Epithelial cell of proximal tubule (primary cell): Measurements from ENCODE around the gene KLHL29. TPM values are rescaled to one million over a fixed set of nuclear protein-coding genes. Genes with fewer than 3 reads are reported as not detected.

Experiments used
- DNase-seq: peaks from one replicate; pipeline ENCODE4 v3.0.0-alpha.2; 2011; ENCODE audit warnings: low read depth
- H3K4me3 ChIP-seq: 2 replicates; pipeline ENCODE4 v1.5.1; 2011; ENCODE audit warnings: low read depth, mild to moderate bottlenecking, low read length
- total RNA-seq: library from RNA; depleted of rRNA; stranded (reverse); fragments of >200 nt; gene quantifications from 2 replicates; pipeline ENCODE4 v1.2.3, GENCODE V29; 2015
- TF ChIP-seq, protein P1 (sequence below): conservative IDR thresholded peaks from 2 replicates; pipeline ENCODE4 v1.5.1; 2012; ENCODE audit warnings: low read depth, mild to moderate bottlenecking, low read length

The KLHL29 gene
- total RNA-seq, 1 donor from 2014 or later = 12.0 TPM

- DNase-seq = no peak
- TF ChIP-seq, protein P1, sequence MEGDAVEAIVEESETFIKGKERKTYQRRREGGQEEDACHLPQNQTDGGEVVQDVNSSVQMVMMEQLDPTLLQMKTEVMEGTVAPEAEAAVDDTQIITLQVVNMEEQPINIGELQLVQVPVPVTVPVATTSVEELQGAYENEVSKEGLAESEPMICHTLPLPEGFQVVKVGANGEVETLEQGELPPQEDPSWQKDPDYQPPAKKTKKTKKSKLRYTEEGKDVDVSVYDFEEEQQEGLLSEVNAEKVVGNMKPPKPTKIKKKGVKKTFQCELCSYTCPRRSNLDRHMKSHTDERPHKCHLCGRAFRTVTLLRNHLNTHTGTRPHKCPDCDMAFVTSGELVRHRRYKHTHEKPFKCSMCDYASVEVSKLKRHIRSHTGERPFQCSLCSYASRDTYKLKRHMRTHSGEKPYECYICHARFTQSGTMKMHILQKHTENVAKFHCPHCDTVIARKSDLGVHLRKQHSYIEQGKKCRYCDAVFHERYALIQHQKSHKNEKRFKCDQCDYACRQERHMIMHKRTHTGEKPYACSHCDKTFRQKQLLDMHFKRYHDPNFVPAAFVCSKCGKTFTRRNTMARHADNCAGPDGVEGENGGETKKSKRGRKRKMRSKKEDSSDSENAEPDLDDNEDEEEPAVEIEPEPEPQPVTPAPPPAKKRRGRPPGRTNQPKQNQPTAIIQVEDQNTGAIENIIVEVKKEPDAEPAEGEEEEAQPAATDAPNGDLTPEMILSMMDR = no peak
- no peak overlapping the region for H3K4me3 ChIP-seq
These were observed 311.1 kb downstream of the KLHL29 start for GRCh38 chr2:23695890-23696751.

DNA sequence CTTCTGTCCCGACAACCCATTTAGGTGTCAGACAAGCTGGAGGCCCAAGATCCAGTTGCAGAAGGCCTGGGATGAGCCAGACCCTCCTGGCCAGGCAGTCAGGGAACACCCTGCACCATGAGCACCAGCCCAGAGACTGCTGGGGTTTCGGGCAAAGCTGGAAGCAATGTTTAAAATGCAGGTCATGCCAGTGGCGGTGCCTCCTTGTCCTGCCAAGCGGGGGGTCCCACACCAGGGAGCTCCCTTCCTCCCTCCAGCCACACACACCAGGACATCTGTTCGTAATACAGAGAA, 311.7 kb downstream of the KLHL29 start:
- DNase-seq = no peak
- TF ChIP-seq, protein P1 = no peak
- no peak overlapping the region for H3K4me3 ChIP-seq

DNA sequence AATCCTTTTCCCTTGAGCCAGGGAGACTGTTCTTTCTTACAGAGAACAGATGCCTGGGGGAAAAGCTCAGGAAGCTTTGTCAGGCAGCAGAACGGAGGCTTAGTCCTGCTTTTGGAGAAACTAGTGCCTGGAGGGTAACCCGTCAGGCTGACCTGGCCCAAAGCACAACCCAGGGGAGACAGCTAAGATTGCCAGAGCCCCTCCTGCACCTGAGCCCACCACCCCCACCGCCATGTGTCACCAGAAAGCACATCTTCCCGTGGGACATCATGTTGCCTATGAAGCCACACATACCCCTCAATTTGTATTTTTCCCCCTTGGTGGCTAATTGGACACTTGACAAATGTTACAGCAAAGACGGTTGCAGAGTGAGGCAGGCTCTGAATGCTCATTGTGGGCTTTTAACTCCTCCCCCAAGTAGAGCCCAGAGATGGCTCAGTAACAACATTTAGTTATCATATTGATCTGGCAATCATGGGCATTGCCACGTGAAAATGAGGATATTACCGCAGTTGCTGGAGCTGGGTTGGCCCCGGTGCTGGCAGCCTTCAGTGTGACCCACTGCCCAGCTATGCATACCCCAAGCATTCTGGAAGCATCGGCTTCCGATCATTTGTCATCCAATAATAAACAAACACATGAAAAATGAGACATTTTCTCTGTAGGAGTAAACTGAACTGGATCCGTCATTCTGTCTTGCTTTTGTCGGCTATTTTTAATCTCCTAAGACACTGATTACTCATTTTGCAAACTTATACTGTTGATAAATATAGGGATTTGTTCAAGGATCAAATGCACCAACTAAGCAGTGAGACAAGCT, 312.5 kb downstream of the KLHL29 start:
- H3K4me3 ChIP-seq = no peak overlapping the region
- no peak for DNase-seq
- TF ChIP-seq, protein P1 = no peak

GRCh38 chr2:23698116-23698693, 313.2 kb downstream of the KLHL29 start:
- TF ChIP-seq, protein P1 = no peak
- DNase-seq = no peak
- no peak overlapping the region for H3K4me3 ChIP-seq

- H3K4me3 ChIP-seq = no peak overlapping the region
- DNase-seq = no peak
- TF ChIP-seq, protein P1 = no peak
These were observed 314.0 kb downstream of the KLHL29 start for GRCh38 chr2:23698721-23699579.

DNA sequence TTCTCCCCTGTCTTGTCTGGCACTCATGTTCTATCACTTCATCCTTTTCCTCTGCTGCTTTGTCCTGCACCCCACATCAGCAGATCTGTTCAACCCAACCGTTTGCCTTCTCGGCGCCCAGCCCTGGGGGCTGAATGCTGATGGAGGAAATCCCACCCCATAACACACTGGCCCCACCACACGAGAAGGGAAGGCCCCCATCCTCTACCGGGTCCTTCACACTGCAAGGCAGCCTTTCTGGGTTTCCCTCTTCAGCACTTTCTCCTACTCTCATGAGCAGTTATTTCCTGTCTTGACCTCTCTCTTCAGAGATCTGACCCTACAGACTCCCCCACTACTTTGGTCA, 314.6 kb downstream of the KLHL29 start:
- H3K4me3 ChIP-seq = no peak overlapping the region
- TF ChIP-seq, protein P1 = no peak
- DNase-seq = no peak
